Chondrocyte (in vitro differentiated cells): Measurements from ENCODE around the gene CFTR. TPM values are rescaled to one million over a fixed set of nuclear protein-coding genes. Genes with fewer than 3 reads are reported as not detected.

Experiments
- DNase-seq: peaks from one replicate; pipeline ENCODE4 v3.0.0; 2021; ENCODE audit warnings: mixed read lengths, low spot score
- H3K27ac Mint-ChIP-seq: one replicate; pipeline ENCODE4 v1.8.0; 2021; ENCODE audit warnings: mild to moderate bottlenecking, moderate library complexity, mixed read lengths; ENCODE audit not compliant: unreplicated experiment
- H3K27me3 Mint-ChIP-seq: 2 replicates; pipeline ENCODE4 v1.8.0; 2021; ENCODE audit warnings: low read depth, mixed read lengths
- H3K36me3 Mint-ChIP-seq: 2 replicates; pipeline ENCODE4 v1.8.0; 2021; ENCODE audit warnings: low read depth, mixed read lengths
- H3K4me1 Mint-ChIP-seq: 2 replicates; pipeline ENCODE4 v1.8.0; 2021; ENCODE audit warnings: low read depth, mild to moderate bottlenecking, mixed read lengths
- H3K4me3 Mint-ChIP-seq: one replicate; pipeline ENCODE4 v1.8.0; 2021; ENCODE audit warnings: mild to moderate bottlenecking, moderate library complexity, mixed read lengths; ENCODE audit not compliant: unreplicated experiment
- H3K9me3 Mint-ChIP-seq: 2 replicates; pipeline ENCODE4 v1.8.0; 2021; ENCODE audit warnings: low read depth, mixed read lengths
- CTCF ChIP-seq: fragments of 200-600 bp; sonication (generic); IDR thresholded peaks from 2 replicates; pipeline ENCODE4 v1.5.0; 2021; ENCODE audit warnings: antibody characterized with exemption, mild to moderate bottlenecking, moderate library complexity
- total RNA-seq: library from RNA; stranded (reverse); gene quantifications from 3 replicates; pipeline ENCODE4 v1.2.1, GENCODE V29; 2021

Gene CFTR
- total RNA-seq, 1 donor from 2014 or later: not detected

GRCh38 chr7:117603627-117604026, 123.8 kb downstream of the CFTR start:
- Mint-ChIP-seq H3K36me3 (no peaks in the 10 kb centered on the region), H3K4me1 (no peaks in the 10 kb centered on the region), H3K27ac (no peak overlapping the region), H3K9me3 (no peaks in the 10 kb centered on the region), H3K27me3 (peaks cover 10% of the 10 kb centered on the region), H3K4me3 (no peak overlapping the region)
- TF ChIP-seq CTCF: no peak
- no peak for DNase-seq

GRCh38 chr7:117605712-117606111, 125.9 kb downstream of the CFTR start:
- DNase-seq: no peak
- no peaks in the 10 kb centered on the region for H3K36me3 Mint-ChIP-seq
- no peak overlapping the region for H3K4me3 Mint-ChIP-seq
- no peaks in the 10 kb centered on the region for H3K4me1 Mint-ChIP-seq
- H3K27me3 Mint-ChIP-seq: peaks cover 12% of the 10 kb centered on the region
- no peaks in the 10 kb centered on the region for H3K9me3 Mint-ChIP-seq
- H3K27ac Mint-ChIP-seq: no peak overlapping the region
- TF ChIP-seq CTCF: no peak

- no peak overlapping the region for H3K27ac Mint-ChIP-seq
- H3K9me3 Mint-ChIP-seq: no peaks in the 10 kb centered on the region
- TF ChIP-seq CTCF: no peak
- peaks cover 12% of the 10 kb centered on the region for H3K27me3 Mint-ChIP-seq
- no peak for DNase-seq
- no peaks in the 10 kb centered on the region for H3K36me3 Mint-ChIP-seq
- no peaks in the 10 kb centered on the region for H3K4me1 Mint-ChIP-seq
- H3K4me3 Mint-ChIP-seq: no peak overlapping the region
Observed at GRCh38 chr7:117606132-117606531, 126.3 kb downstream of the CFTR start.

- peaks cover 13% of the 10 kb centered on the region for H3K27me3 Mint-ChIP-seq
- no peak overlapping the region for H3K27ac Mint-ChIP-seq
- no peak for TF ChIP-seq CTCF
- no peaks in the 10 kb centered on the region for H3K4me1 Mint-ChIP-seq
- H3K4me3 Mint-ChIP-seq: no peak overlapping the region
- no peak for DNase-seq
- no peaks in the 10 kb centered on the region for H3K9me3 Mint-ChIP-seq
- H3K36me3 Mint-ChIP-seq: no peaks in the 10 kb centered on the region
Observed at GRCh38 chr7:117610396-117610795, 130.6 kb downstream of the CFTR start.

- no peaks in the 10 kb centered on the region for H3K4me1 Mint-ChIP-seq
- H3K9me3 Mint-ChIP-seq: no peaks in the 10 kb centered on the region
- H3K27ac Mint-ChIP-seq: no peak overlapping the region
- TF ChIP-seq CTCF: no peak
- no peak for DNase-seq
- H3K27me3 Mint-ChIP-seq: peaks cover 10% of the 10 kb centered on the region
- no peak overlapping the region for H3K4me3 Mint-ChIP-seq
- H3K36me3 Mint-ChIP-seq: no peaks in the 10 kb centered on the region
Observed at GRCh38 chr7:117612637-117613036, 132.8 kb downstream of the CFTR start.
